HPDE6-E6E7 (cell line): ENCODE measurements around the gene PAPSS2.

Experiments
- DNase-seq: peaks from one replicate; pipeline ENCODE4 v3.0.0; 2011; ENCODE audit warnings: missing footprints; ENCODE audit errors: extremely low spot score

Gene PAPSS2

DNA sequence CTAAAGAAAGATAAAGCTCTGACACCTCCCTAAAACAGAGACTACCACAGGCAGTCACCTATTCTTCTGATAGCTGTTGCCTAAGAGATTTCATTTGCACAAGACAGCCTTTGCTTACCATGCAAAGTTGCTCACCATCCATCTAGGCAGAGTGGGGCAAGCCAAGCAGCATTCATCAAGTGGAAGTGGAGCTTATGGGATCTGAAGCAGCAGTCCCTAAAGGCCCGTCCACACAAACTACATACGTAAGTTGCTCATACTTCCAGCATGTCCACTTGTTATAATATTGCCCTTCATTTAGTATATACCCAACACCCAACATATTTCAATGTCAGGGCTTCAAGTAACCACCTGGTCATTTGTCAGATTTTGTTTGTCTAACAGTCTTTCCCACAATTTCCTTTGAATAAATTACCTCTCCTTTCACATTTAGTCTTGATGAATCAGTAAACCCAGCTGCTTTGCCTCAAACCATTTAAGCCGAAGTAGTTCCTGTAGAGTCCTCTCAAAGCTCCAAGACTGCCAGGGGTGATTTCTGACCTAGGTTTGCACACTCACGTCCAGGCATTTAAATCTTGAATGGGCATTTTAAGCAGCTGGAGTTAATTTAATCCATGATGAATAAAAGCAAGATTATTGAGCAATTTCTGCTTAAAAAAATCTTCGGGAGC lies 90.5 kb downstream of the PAPSS2 start:
- DNase-seq: no peak

DNA sequence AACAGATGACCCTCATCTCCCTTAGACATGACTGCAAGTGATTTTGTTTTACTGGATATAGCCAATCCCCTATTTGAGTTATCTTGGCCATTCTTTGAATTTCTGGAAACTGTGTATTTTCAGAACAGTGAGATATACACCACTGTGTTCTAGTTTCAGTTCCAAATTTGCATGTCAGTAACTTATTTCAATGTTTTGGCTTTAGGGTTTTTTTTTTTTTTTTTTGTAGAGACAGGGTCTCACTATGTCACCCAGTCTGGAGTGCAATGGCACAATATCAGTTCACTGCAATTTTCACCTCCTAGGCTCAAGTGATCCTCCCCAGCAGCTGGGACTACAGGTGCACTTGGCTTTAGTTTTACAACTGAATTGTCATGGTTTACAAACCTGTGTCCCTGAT lies 91.1 kb downstream of the PAPSS2 start:
- DNase-seq: no peak

DNA sequence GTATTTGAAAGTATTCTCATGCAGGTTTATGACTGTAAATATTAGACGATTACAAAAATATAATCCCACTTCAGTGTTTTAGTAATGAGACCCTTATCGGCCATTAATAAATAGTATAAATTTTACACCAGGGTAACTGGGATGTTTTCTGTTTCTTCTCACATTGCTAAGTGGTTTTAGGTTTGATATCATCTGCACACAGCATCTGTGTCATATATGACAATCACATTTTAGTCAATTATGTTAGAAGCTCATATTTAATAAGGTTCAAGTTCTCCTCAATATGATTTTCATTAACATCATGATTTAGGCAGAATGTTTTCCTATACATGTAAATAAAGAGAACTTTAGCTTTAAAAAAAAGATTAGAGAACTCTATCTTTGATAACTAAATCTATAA lies 91.6 kb downstream of the PAPSS2 start:
- no peak for DNase-seq

DNA sequence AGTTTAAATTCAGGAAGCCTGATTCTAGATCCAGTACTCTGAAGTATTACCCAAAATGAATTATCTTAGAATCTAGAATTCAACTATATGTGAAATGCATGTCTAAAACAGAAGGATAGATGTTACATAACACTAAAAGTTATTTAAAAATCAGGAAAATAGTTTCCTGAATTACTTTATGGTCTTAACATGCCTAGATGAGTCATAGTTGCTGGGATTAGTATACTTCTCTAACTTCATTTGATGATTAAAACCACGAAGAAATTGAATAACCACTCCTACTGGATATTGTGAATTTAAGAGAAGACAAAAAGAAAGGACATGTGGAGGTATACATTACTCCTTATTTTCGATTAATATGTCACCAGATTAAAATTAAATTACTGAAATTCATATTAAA lies 92.9 kb downstream of the PAPSS2 start:
- peak; percentile 41 for DNase-seq

DNA sequence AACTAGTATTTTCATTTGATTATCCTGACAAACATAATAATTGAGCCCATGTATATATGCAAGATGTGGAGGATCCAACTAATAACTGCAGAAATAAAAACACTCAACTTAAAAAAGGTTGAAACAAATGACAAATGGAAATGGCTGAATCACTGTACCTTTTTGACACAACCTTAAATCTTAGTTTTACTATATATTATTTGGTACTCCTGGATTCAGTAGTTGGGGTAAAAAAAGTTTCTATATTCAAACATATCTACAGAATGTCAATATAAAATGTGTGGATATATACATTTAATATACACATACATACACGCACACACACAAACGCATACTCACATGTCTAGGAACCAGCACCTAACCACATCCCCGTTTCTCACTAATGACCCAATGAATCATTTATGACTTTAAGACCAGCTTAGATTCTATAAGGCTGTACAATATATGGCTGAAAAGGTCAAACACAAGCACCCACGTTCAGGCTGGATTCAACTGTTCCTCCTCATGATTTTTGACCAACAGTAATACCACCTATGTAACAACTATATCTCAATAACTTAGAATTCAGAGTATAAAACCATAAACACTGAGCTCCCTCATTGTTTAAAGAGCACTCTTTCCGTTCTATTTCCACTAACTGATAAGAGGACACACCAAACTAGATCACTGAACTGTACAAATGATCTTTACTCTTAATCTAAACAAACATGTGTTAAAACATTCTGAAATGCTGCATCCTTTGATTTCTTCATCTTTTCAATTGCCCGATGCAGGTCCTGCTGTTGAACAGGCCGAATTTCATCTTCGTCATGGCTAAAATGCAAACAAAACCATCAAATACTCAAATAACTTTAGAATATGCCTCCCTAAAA lies 94.6 kb downstream of the PAPSS2 start:
- DNase-seq: no peak

DNA sequence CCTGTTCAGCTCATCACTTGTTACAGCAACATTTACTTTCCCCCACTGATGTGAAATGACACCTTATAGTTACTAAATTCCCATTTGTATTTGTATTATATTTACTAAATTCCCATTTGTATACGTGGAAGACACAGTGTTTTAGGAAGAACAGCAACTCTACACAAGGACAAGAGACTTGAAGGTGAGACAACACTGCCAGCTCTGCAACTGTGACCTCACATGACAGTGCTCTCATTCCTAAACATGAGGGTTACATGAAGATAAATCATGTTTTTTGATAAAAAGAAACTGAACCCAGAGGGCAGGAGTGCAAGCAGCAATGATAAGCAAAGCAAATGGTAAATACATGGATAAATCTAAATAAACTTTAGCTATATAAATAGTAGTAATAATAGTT lies 98.0 kb downstream of the PAPSS2 start:
- DNase-seq: no peak

DNA sequence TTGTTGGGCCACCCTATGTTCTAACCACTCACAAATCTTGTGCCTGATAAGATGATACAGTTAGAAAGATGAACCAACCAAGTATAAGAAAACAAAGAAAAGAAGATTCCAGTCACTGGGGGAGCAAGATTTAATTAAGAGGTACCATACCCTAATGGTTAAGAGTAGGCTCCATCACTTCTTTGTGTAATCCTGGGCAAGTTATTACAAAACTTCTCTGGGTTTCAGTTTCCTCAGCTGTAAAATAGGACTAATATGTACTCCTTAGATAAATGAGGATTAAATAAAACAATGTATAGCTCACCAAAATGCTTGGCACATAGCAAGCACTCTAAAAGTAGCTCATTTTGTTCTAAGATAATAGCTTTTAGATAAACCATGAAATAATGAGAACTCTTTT lies 99.9 kb downstream of the PAPSS2 start:
- no peak for DNase-seq

DNA sequence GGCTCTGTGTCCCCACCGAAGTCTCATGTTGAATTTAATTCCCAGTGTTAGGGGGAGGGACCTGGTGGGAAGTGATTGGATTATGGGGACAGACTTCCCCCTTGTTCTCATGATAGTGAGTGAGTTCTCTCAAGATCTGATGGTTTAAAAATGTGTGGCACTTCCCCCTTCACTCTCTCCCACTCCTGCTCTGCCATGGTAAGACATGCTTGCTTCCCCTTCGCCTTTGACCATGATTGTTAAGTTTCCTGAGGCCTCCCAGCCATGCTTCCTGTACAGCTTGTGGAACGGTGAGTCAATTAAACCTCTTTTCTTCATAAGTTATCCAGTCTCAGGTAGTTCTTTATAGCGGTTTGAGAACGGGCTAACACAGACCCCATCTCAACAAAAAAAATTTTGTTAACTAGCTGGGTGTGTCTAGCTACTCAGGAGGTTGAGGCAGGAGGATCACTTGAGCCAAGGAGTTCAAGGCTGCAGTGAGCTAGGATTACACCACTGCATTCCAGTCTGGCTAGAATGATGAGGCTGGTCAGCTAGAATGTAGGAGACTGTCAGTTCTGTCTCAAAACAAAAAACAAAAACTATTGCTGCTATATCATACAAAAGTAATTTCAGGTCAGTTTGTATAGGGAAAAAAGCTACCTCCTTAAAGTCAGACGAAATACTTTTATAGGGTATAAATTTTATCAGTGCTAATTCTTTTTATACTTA lies 100.7 kb downstream of the PAPSS2 start:
- no peak for DNase-seq

DNA sequence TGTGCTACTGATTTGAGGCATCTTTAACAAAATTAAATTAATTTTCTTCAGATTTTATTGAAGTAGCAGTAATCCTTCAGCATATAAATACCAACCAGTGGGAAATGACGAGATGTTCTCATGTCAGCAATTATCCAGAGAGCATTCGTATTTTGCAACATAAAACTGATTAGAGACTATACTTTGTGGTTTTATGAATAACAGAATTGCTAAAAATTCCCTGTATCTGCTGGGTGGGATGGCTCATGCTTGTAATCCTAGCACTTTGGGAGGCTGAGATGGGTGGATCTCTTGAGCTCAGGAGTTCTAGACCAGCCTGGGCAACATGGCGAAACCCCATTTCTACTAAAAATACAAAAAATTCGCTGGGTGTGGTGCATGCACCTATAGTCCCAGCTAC lies 101.5 kb downstream of the PAPSS2 start:
- no peak for DNase-seq

DNA sequence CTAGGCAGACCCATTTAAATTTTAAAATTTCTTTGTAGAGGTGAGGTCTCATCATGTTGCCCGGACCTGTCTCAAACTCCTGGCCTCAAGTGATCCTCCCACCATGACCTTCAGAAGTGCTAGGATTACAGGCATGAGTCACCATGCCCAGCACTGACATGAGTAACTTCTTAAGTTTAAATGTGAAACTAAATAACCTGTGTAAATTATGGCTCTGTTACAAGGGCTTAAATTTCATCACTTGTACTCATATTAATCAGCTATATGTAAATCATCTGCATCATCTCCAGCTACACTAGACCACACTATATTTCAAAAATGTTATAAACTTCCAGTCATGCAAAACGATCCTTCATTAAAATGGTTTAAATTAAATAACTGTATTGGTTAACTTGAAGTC lies 102.2 kb downstream of the PAPSS2 start:
- DNase-seq: peak; percentile 41

DNA sequence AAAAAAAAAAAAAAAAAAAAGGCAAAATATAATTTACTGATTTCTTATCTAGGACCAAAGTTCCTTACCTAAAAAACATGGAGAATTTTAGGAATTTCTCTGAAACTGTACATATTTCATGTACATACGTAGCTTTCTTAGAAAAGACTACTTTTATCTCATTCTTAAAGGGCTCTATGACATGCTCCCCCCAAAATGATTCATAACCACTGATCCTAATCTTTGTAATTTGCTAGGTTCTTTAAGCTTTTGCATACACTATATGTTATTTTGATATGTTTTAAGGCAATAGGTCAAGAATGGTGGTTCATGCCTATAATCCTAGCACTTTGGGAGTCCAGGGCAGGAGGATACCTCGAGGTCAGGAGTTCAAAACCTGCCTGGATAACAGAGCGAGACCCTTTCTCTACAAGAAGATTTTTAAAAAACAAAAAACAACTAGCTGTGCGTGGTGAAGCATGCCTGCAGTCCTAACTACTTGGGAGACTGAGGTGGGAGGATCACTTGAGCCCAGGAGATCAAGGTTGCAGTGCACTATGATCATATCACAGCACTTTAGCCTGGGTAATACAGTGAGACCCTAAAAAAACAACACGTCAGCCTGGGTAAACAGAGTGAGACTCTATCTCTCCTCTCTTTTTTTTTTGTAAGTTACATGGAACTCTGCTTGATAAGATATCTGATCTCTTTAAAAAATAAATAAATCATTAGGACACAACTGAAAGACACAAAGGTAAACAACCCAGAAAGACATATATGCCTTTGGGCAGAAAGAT lies 103.6 kb downstream of the PAPSS2 start:
- no peak for DNase-seq

DNA sequence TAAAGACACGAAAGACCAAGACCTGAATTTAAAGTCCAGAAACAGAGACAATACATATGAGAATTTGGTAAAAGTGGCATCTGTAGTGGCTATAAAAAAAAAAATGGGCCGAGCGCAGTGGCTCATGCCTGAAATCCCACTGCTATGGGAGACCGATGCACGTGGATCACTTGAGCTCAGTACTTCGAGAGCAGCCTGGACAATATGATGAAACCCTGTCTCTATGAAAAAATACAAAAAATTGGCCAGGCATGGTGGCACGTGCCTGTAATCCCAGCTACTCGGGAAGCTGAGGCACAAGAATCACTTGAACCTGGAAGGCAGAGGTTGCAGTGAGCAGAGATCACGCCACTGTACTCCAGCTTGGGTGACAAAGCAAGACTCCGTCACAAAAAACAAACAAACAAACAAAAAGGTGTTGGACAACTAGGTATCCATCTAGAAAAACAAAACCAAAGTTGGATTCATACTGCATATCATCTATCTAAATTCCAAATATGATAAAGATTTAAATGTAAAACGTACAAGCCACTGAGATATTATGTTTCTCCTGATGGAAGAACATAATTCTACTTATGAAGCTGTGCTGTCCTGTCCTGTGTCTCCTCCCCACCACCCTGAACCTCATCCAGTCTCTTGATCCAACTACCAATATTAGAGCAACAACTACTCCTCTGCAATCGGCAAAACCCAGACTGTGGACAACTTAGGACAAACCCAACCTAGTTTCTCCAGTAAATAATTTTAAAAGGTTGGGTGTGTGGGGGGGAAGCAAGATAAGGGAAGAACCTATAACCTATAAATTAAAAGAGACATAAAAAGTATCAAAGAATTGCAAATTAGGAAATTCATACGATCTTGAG lies 104.6 kb downstream of the PAPSS2 start:
- no peak for DNase-seq

DNA sequence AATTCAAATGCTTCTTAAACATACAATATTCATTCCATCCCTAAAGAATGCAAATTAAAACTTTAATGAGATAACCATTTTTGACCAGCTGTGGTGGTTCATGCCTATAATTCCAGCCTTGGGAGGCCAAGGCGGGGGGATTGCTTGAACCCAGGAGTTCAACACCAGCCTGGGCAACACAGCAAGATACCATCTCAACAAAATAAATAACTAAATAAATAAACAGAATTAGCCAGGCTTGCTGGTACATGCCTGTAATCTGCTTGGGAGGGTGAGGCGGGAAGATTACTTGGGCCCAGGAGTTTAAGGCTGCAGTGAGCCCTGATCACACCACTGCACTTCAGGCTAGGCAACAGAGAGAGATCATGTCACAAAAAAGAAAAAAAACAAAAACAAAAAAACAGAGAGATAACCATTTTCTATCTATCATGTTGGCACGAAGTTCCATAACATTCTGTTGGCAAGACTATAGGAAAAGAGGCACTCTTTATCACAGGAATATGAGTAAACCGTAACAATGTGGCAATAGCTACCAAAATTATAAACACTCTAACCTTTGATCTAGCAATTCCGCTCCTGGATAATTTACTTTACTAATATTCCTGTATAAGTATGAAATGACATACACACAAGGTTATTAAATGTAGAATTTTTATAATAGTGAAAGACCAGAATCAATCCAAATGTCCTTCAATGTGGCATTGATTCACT lies 106.1 kb downstream of the PAPSS2 start:
- DNase-seq: no peak

DNA sequence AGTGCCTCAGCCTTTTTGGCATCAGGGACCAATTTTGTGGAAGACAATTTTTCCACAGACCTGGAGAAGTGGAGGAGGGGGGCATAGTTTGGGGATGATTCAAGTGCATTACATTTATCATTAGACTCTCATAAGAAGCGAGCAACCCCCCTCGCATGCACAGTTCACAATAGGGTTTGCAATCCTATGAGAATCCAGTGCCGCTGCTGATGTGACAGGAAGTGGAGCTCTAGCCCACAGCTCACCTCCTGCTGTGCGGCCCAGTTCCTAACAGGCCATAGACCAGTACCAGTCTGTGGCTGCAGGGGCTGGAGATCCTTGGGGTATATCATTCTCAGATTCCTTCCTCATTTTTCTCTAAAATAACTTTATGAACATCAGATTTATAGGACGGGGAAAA lies 107.6 kb downstream of the PAPSS2 start:
- no peak for DNase-seq

DNA sequence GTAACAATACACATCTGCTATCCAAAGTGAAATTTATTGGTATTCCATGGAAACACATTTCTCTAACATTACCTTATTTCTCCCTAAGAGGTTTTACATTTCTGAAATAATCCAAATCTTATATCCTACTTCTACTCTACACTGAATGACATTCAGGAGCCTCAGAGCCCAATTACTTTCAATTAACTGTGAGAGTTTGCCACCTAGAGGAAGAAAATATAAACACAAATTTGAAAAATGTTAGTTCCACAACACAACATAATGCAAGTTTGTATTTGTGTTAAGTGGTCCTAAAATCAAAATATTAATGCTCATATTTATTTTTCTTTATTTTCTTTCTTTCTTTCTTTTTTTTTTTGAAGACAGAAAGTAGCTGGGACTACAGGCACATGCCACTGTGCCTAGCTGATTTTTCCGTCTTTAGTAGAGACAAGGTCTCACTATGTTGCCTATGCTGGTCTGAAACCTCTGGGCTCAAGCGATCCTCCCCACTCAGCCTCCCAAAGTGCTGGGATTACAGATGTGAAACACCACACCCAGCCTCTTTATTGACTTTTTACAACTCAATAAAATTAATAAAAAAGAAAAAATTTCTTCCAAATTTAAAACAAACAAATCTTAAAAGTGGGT lies 112.3 kb downstream of the PAPSS2 start:
- no peak for DNase-seq

DNA sequence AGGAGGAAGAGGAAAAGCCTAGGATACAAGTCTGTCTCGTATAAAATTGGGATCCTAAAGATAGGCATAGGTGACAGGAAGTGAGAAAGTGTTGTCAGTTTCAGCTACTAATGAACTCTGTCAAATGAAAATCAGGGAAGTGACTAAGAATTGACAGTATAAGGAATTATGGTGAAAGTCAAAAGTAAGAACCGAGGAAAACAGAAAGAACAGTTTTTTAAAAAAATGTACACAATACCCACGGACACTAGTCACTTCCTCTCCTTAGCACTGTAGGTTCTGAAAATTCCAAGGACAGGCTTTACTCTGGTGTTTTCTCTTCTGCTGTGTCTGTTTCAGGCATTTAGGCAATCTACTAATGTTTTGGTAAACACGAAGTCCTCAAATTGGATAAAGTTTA lies 116.1 kb downstream of the PAPSS2 start:
- no peak for DNase-seq

DNA sequence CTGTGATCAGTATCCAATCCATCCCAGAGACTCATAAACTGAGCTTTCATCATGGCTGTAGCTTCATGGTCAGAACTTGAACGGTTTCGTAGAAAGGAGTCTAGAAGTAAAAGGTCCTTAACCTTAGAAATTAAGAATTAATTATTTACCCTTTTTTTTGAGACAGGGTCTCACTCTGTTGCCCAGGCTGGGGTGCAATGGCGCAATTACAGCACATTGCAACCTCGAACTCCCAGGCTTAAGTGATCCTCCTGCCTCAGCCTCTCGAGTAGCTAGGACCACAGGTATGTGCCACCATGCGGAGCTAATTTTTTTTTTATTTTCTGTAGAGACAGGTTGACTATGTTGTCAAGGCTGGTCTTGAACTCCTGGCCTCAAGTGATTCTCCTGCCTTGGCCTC lies 116.7 kb downstream of the PAPSS2 start:
- DNase-seq: no peak

DNA sequence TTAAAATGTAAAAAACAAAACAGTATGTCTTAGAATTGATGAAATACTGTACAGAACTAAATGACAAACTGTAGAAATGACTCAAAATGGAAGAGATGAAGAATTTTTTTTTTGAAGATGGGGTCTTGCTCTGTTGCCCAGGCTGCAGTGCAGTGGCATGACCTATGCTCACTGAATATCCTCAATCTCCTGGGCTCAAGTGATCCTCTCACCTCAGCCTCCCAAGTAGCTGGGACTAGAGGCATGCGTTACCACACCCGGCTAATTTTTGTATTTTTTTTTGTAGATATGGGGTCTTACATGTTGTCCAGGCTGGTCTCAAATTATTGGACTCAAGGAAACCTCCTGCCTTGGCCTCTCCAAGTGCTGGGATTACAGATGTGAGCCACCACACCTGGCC lies 121.9 kb downstream of the PAPSS2 start:
- DNase-seq: no peak

DNA sequence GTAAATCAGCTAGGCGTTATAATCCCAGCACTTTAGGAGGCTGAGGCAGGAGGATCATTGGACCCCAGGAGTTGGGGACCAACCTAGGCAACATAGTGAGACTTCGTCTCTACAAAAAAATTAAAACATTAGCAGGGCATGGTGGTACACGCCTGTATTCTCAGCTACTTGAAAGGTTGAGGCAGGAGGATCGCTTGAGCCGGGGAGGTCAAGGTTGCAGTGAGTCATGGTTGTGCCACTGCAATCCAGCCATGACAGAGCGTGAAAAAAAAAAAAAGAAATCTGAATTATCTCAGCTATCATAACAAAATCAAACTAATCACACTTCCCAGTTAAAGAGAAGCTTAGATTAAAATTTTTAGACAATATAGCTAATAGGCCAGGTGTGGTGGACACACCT lies 123.0 kb downstream of the PAPSS2 start:
- DNase-seq: no peak

DNA sequence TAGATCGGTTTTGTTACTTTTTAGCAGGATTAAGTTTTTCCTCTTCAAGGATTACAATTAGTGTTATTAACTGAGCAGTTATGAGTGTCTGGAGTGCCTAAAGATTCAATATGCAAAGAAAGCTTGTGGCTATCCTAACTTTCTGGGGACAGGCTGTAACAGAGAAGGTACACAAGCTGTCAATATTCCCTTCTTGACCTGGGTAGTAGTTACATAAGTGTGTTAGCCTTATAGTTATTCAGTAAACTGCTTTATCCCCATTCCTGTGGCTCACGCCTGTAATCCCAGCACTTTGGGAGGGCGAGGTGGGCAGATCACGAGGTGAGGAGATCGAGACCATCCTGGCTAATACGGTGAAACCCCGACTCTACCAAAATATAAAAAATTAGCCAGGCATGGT lies 126.7 kb downstream of the PAPSS2 start:
- DNase-seq: no peak
